SU-DHL-6 (cell line): Measurements from ENCODE around the gene PRAMEF27.
"Not testable (repeated sequence)": the region's sequence is repeated elsewhere in the genome, so short reads cannot be mapped to it uniquely, and the experiment has no call there.

Experiments used
- CTCF ChIP-seq: fragments of 200-600 bp; sonication (generic); IDR thresholded peaks from one replicate; pipeline ENCODE4 v1.5.1; 2017; ENCODE audit warnings: antibody characterized with exemption, mild to moderate bottlenecking, low read length, moderate library complexity; ENCODE audit not compliant: insufficient read depth, poor library complexity, severe bottlenecking
- EZH2phosphoT487 ChIP-seq: fragments of 200-600 bp; sonication (generic), shearing (Covaris generic); conservative IDR thresholded peaks from 2 replicates; pipeline ENCODE4 v1.6.1; 2018; ENCODE audit warnings: mild to moderate bottlenecking, antibody characterized with exemption, low read length, moderate library complexity, mixed read lengths

- TF ChIP-seq EZH2phosphoT487, CTCF: not testable (repeated sequence)
These were observed 50.6 kb downstream of the PRAMEF27 start for GRCh38 chr1:13005732-13006131.
